IMR-90 (cell line): Measurements from ENCODE around the gene AAMP. TPM values are rescaled to one million over a fixed set of nuclear protein-coding genes. Genes with fewer than 3 reads are reported as not detected.

ENCODE experiments used
- ATAC-seq: fragments of 200-7000 bp; cut with Tn5 transposase; 2 replicates; pipeline ENCODE4 v1.9.1; 2020; ENCODE audit warnings: low read depth, mild to moderate bottlenecking, moderate library complexity
- BruUV-seq: library from RNA; stranded (reverse); fragments of 400-500 nt; replicated peaks from 2 replicates; lab custom pipeline; 2021; lab: Mats Ljungman, UMichigan
- CTCF ChIA-PET: fragments of 300-600 bp; formaldehyde crosslinking; extraction: SDS; loops from one replicate; lab custom pipeline; 2021; ENCODE audit warnings: antibody characterized with exemption; lab: Yijun Ruan, JAX
- POLR2A ChIA-PET: fragments of 300-600 bp; sonication (Branson Sonifier 250); formaldehyde crosslinking; loops from one replicate; lab custom pipeline; 2022; ENCODE audit warnings: antibody characterized with exemption; ENCODE audit not compliant: unreplicated experiment; lab: Charles Lee
- DNase-seq: peaks from one replicate; pipeline ENCODE4 v3.0.0; 2013
- H2AFZ ChIP-seq: replicated peaks from 2 replicates; pipeline ENCODE3; 2013; ENCODE audit warnings: low read length, mild to moderate bottlenecking; ENCODE audit not compliant: poor library complexity
- H2AK5ac ChIP-seq: 2 replicates; pipeline ENCODE4 v1.6.1; 2013; ENCODE audit warnings: low read depth, low read length, inconsistent platforms
- H2AK9ac ChIP-seq: replicated peaks from 2 replicates; pipeline ENCODE3; 2013; ENCODE audit warnings: mild to moderate bottlenecking, low read depth, low read length, moderate library complexity; ENCODE audit not compliant: poor library complexity
- H2BK120ac ChIP-seq: 2 replicates; pipeline ENCODE4 v1.6.1; 2013; ENCODE audit warnings: low read depth, low read length, inconsistent platforms
- H2BK15ac ChIP-seq: 3 replicates; pipeline ENCODE4 v1.6.1; 2013; ENCODE audit warnings: low read depth, low read length, inconsistent platforms
- H2BK20ac ChIP-seq: 2 replicates; pipeline ENCODE4 v1.6.1; 2013; ENCODE audit warnings: low read depth, mild to moderate bottlenecking, inconsistent platforms, low read length, moderate library complexity
- H2BK5ac ChIP-seq: 2 replicates; pipeline ENCODE4 v1.6.1; 2013; ENCODE audit warnings: mild to moderate bottlenecking, low read depth, low read length, inconsistent platforms; ENCODE audit not compliant: poor library complexity, severe bottlenecking
- H3K14ac ChIP-seq: replicated peaks from 2 replicates; pipeline ENCODE4 v1.6.1; 2013; ENCODE audit warnings: low read depth, low read length, inconsistent platforms
- H3K18ac ChIP-seq: 2 replicates; pipeline ENCODE4 v1.6.1; 2013; ENCODE audit warnings: low read depth, low read length, control low read depth
- H3K23ac ChIP-seq: 2 replicates; pipeline ENCODE4 v1.6.1; 2013; ENCODE audit warnings: low read depth, low read length, inconsistent platforms
- H3K27ac ChIP-seq: 2 replicates; pipeline ENCODE4 v1.5.1; 2013; ENCODE audit warnings: mild to moderate bottlenecking, control low read depth, low read length; ENCODE audit not compliant: insufficient read depth
- H3K27me3 ChIP-seq: 2 replicates; pipeline ENCODE4 v1.6.1; 2013; ENCODE audit warnings: low read length; ENCODE audit not compliant: control insufficient read depth, insufficient read depth
- H3K36me3 ChIP-seq: 2 replicates; pipeline ENCODE4 v1.6.1; 2013; ENCODE audit warnings: low read length, mixed read lengths; ENCODE audit not compliant: control insufficient read depth, insufficient read depth
- H3K4ac ChIP-seq: 2 replicates; pipeline ENCODE4 v1.6.1; 2013; ENCODE audit warnings: low read depth, low read length, inconsistent platforms
- H3K4me1 ChIP-seq: 2 replicates; pipeline ENCODE4 v1.6.1; 2013; ENCODE audit warnings: low read length, mixed read lengths; ENCODE audit not compliant: control insufficient read depth, insufficient read depth
- H3K4me2 ChIP-seq: 2 replicates; pipeline ENCODE4 v1.6.1; 2013; ENCODE audit warnings: low read depth, mild to moderate bottlenecking, control low read depth, low read length, moderate library complexity
- H3K4me3 ChIP-seq: 2 replicates; pipeline ENCODE4 v1.5.1; 2013; ENCODE audit warnings: low read depth, mild to moderate bottlenecking, control low read depth, low read length, moderate library complexity; ENCODE audit not compliant: insufficient read depth
- H3K56ac ChIP-seq: 2 replicates; pipeline ENCODE4 v1.6.1; 2013; ENCODE audit warnings: low read length, inconsistent platforms; ENCODE audit not compliant: insufficient read depth; ENCODE audit errors: extremely low read depth
- H3K79me1 ChIP-seq, 2 experiments: 2 replicates each; pipeline ENCODE4 v1.6.1; 2013; ENCODE audit warnings: low read length in 2 of 2, inconsistent platforms in 1 of 2, low read depth in 1 of 2
- H3K9ac ChIP-seq: 2 replicates; pipeline ENCODE4 v1.6.1; 2013; ENCODE audit warnings: low read depth, low read length, control low read depth
- H3K9me1 ChIP-seq: 2 replicates; pipeline ENCODE4 v1.6.1; 2013; ENCODE audit warnings: low read length, inconsistent platforms; ENCODE audit not compliant: insufficient read depth
- H3K9me3 ChIP-seq: 2 replicates; pipeline ENCODE4 v1.6.1; 2013; ENCODE audit warnings: low read length; ENCODE audit not compliant: control insufficient read depth, insufficient read depth
- H4K20me1 ChIP-seq: 2 replicates; pipeline ENCODE4 v1.6.1; 2013; ENCODE audit warnings: low read length, inconsistent platforms; ENCODE audit not compliant: insufficient read depth
- H4K5ac ChIP-seq: 2 replicates; pipeline ENCODE4 v1.6.1; 2013; ENCODE audit warnings: mild to moderate bottlenecking, low read depth, low read length, control low read depth
- H4K8ac ChIP-seq, 2 experiments: 2 replicates each; pipeline ENCODE4 v1.6.1; 2013; ENCODE audit warnings: low read depth in 2 of 2, low read length in 2 of 2, control low read depth in 1 of 2, inconsistent platforms in 1 of 2
- H4K91ac ChIP-seq: 2 replicates; pipeline ENCODE4 v1.6.1; 2013; ENCODE audit warnings: low read depth, low read length, inconsistent platforms; ENCODE audit not compliant: insufficient read depth
- BHLHE40 ChIP-seq: fragments of 150-350 bp; IDR thresholded peaks from 2 replicates; pipeline ENCODE4 v1.6.1; 2016; ENCODE audit warnings: mild to moderate bottlenecking, low read depth, low read length
- POLR2A ChIP-seq: IDR thresholded peaks from 2 replicates; pipeline ENCODE4 v1.6.1; 2012; ENCODE audit warnings: mild to moderate bottlenecking, low read depth, low read length
- WGBS, 2 experiments: methylation state at CpG; one replicate each; pipeline versions ENCODE4 v1.1.5 to v1.1.7; 2013; ENCODE audit warnings: missing lambda C conversion rate in 2 of 2; ENCODE audit not compliant: insufficient read length in 1 of 2; ENCODE audit errors: extremely low coverage in 2 of 2; 5-methylcytosine and 5-hydroxymethylcytosine counted together
- dilution Hi-C: fragments of 300-500 bp; cut with HindIII; formaldehyde crosslinking; loops from one replicate; pipeline ENCODE4 v1.14.3; 2018; ENCODE audit warnings: low sequenced_read_pairs; ENCODE audit not compliant: unreplicated experiment
- in situ Hi-C: fragments of 300-500 bp; cut with MboI; formaldehyde crosslinking; loops from 3 replicates; pipeline ENCODE4 v1.14.3; 2019; ENCODE audit warnings: low sequenced_read_pairs, inconsistent platforms, mixed read lengths
- intact Hi-C: fragments of 100-400 bp; cut with micrococcal nuclease; formaldehyde crosslinking; loops from 2 replicates; pipeline ENCODE4 v1.10.0; 2022
- polyA plus RNA-seq, 3 experiments: library from polyadenylated mRNA; depleted of rRNA; stranded (reverse); fragments of >200 nt; gene quantifications; 2 replicates each; pipeline ENCODE4 v1.2.3, GENCODE V29; 2012; ENCODE audit warnings: low replicate concordance in 1 of 3
- total RNA-seq: library from RNA; depleted of rRNA; stranded (reverse); fragments of >200 nt; gene quantifications from 2 replicates; pipeline ENCODE4 v1.2.3, GENCODE V29; 2012

AAMP gene
- total and polyA plus RNA-seq, 2 of the 4 experiments (the other 2 are of a cell fraction) = 104 to 112 TPM

DNA sequence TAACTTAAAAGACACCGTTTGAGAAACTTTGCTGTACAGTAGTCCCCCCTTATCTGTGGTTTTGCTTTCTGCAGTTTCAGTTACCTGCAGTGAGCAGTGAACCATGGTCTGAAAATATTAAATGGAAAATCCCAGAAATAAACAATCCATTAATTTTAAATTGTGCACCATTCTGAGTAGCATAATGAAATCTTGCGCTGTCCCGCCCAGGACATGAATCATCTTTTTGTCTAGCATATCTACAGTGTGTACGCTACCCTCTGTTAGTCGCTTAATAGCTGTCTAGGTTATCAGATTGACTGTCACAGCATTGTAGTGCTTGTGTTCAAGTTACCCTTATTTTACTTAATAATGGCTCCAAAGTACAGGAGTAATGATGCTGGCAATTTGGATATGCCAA is 46.9 kb downstream of the AAMP start:
- H4K5ac ChIP-seq = no peak overlapping the region
- in situ Hi-C loops (no loop called here), intact Hi-C loops (no loop called here), dilution Hi-C loops (no loop called here)
- H3K4me1 ChIP-seq = peaks cover 18% of the 10 kb centered on the region
- no peak overlapping the region for H3K4me3 ChIP-seq
- no peak overlapping the region; the same call in 1 of the 2 replicates for H3K4me2 ChIP-seq
- no peak overlapping the region for H3K14ac ChIP-seq
- no peak overlapping the region for H3K23ac ChIP-seq
- no peak overlapping the region for H2AK9ac ChIP-seq
- no peaks in the 10 kb centered on the region for H3K9me3 ChIP-seq
- ChIA-PET POLR2A (no interaction called here), CTCF (no interaction called here)
- no peak overlapping the region for H3K18ac ChIP-seq
- H4K91ac ChIP-seq = no peak overlapping the region
- peaks cover 5 to 51% of the 10 kb centered on the region in 2 experiments; a peak in 3 of 4 replicates for H3K79me1 ChIP-seq
- no peak overlapping the region for H3K4ac ChIP-seq
- WGBS, 2 experiments = no CpG with 5 or more reads among the region's 5 CpGs
- BruUV-seq = no TSS peak
- H3K56ac ChIP-seq = no peak overlapping the region
- H3K9me1 ChIP-seq = peaks cover 19% of the 10 kb centered on the region
- peaks cover 85% of the 10 kb centered on the region for H4K20me1 ChIP-seq
- H2BK120ac ChIP-seq = no peak overlapping the region
- peaks cover 26% of the 10 kb centered on the region for H3K36me3 ChIP-seq
- no peak overlapping the region for H3K27ac ChIP-seq
- no peak overlapping the region for H2BK20ac ChIP-seq
- no peak overlapping the region for H2AFZ ChIP-seq
- no peak for ATAC-seq
- H3K27me3 ChIP-seq = no peaks in the 10 kb centered on the region
- H3K9ac ChIP-seq = no peak overlapping the region
- no peak overlapping the region for H2BK15ac ChIP-seq
- H2BK5ac ChIP-seq = no peak overlapping the region
- H2AK5ac ChIP-seq = no peak overlapping the region
- peak; percentile 24 for DNase-seq
- H4K8ac ChIP-seq = no peak overlapping the region
- TF ChIP-seq POLR2A = peak; percentile 49; the same call in 1 of the 2 replicates
- TF ChIP-seq BHLHE40 = no peak
